PC-3 (cell line): ENCODE data around the gene MROH8. TPM values are rescaled to one million over a fixed set of nuclear protein-coding genes. Genes with fewer than 3 reads are reported as not detected.

ENCODE experiments used
- ATAC-seq: fragments of 200-7000 bp; cut with Tn5 transposase; 2 replicates; pipeline ENCODE4 v1.9.1; 2020; ENCODE audit warnings: mild to moderate bottlenecking, moderate library complexity
- BruUV-seq: library from RNA; stranded (reverse); fragments of 400-500 nt; replicated peaks from 2 replicates; lab custom pipeline; 2021; lab: Mats Ljungman, UMichigan
- CTCF ChIA-PET: fragments of 300-600 bp; sonication (Branson Sonifier 250); formaldehyde crosslinking; loops from one replicate; lab custom pipeline; 2022; ENCODE audit warnings: antibody characterized with exemption; lab: Charles Lee
- POLR2A ChIA-PET: fragments of 300-600 bp; sonication (Branson Sonifier 250); formaldehyde crosslinking; loops from one replicate; lab custom pipeline; 2022; ENCODE audit warnings: antibody characterized with exemption; ENCODE audit not compliant: unreplicated experiment; lab: Charles Lee
- DNase-seq: peaks from one replicate; pipeline ENCODE4 v3.0.0-alpha.2; 2015
- H2AFZ ChIP-seq: fragments of 300-600 bp; sonication (generic); 2 replicates; pipeline ENCODE4 v1.6.0; 2016; ENCODE audit warnings: antibody characterized with exemption, low read length
- H3F3A ChIP-seq: fragments of 300-600 bp; sonication (generic); one replicate; pipeline ENCODE4 v1.6.0; 2017; ENCODE audit warnings: antibody characterized with exemption, low read length, control low read depth, mild to moderate bottlenecking; ENCODE audit not compliant: unreplicated experiment
- H3K27ac ChIP-seq: fragments of 300-600 bp; sonication (generic); 2 replicates; pipeline ENCODE4 v1.5.1; 2016; ENCODE audit warnings: mild to moderate bottlenecking, low read length
- H3K27me3 ChIP-seq: fragments of 300-600 bp; sonication (generic); 2 replicates; pipeline ENCODE4 v1.6.1; 2016; ENCODE audit warnings: low read length, mixed read lengths
- H3K36me3 ChIP-seq: fragments of 300-600 bp; sonication (generic); 2 replicates; pipeline ENCODE4 v1.6.1; 2016; ENCODE audit warnings: low read depth, mixed run types, low read length, mixed read lengths
- H3K4me1 ChIP-seq: fragments of 300-600 bp; sonication (generic); 2 replicates; pipeline ENCODE4 v1.5.1; 2016; ENCODE audit warnings: low read length; ENCODE audit not compliant: insufficient read depth
- H3K4me2 ChIP-seq: fragments of 300-600 bp; sonication (generic); 2 replicates; pipeline ENCODE4 v1.6.0; 2016; ENCODE audit warnings: low read length
- H3K4me3 ChIP-seq: fragments of 300-600 bp; sonication (generic); 2 replicates; pipeline ENCODE4 v1.5.1; 2016; ENCODE audit warnings: mild to moderate bottlenecking, low read length, mixed read lengths
- H3K79me2 ChIP-seq: fragments of 300-600 bp; sonication (generic); 2 replicates; pipeline ENCODE4 v1.6.1; 2017; ENCODE audit warnings: low read length, mixed read lengths
- H3K9ac ChIP-seq: fragments of 300-600 bp; sonication (generic); 2 replicates; pipeline ENCODE4 v1.6.0; 2016; ENCODE audit warnings: mild to moderate bottlenecking, low read length
- H3K9me2 ChIP-seq: fragments of 300-600 bp; sonication (generic); replicated peaks from 2 replicates; pipeline ENCODE4 v1.6.1; 2016; ENCODE audit warnings: mixed run types, low read length, mixed read lengths
- H3K9me3 ChIP-seq: fragments of 300-600 bp; sonication (generic); 2 replicates; pipeline ENCODE4 v1.6.1; 2016; ENCODE audit warnings: low read length, mixed read lengths
- H4K20me1 ChIP-seq: fragments of 300-600 bp; sonication (generic); 2 replicates; pipeline ENCODE4 v1.6.1; 2016; ENCODE audit warnings: low read length, mixed read lengths
- CTCF ChIP-seq: fragments of 300-600 bp; sonication (generic); conservative IDR thresholded peaks from 2 replicates; pipeline ENCODE4 v1.5.1; 2017; ENCODE audit warnings: antibody characterized with exemption, low read depth, mild to moderate bottlenecking, low read length
- EZH2 ChIP-seq: fragments of 300-600 bp; sonication (generic); IDR thresholded peaks from one replicate; pipeline ENCODE4 v1.6.1; 2017; ENCODE audit warnings: antibody characterized with exemption, mild to moderate bottlenecking, low read length; ENCODE audit not compliant: unreplicated experiment
- EZH2phosphoT487 ChIP-seq: fragments of 300-600 bp; sonication (generic); IDR thresholded peaks from 2 replicates; pipeline ENCODE4 v1.6.1; 2018; ENCODE audit warnings: mild to moderate bottlenecking, antibody characterized with exemption, low read length, borderline replicate concordance
- intact Hi-C: fragments of 100-400 bp; cut with micrococcal nuclease; formaldehyde crosslinking; loops from 2 replicates; pipeline ENCODE4 v1.9.0; 2023
- total RNA-seq: library from RNA; depleted of rRNA; stranded (reverse); fragments of >200 nt; gene quantifications from 2 replicates; pipeline ENCODE4 v1.2.3, GENCODE V29; 2014

Gene MROH8
- total RNA-seq, 1 experiment from 2014 or later: 0.98 TPM

DNA sequence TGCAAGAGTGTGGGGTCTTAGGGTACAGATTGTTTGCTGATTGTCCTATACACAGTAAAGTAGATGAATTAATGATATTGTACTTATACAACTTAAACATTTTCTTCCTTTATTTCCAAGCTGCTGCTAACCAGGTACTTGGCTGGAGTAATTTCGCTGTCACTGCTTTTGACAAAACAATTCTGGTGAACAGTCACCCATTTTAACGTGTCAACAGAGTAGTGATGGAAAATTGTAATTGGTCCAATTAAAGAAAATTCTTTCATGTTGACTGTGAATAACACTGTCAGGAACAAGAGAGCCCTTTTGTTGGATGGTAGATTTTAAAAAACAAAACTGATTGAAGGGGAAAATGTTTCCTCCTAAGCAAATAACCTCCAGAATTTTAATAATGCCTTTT, 26.4 kb upstream of the MROH8 start:
- peaks cover 9% of the 10 kb centered on the region for H3F3A ChIP-seq
- TF ChIP-seq EZH2: no peak
- no peak for TF ChIP-seq CTCF
- TF ChIP-seq EZH2phosphoT487: no peak
- H3K36me3 ChIP-seq: peaks cover 72% of the 10 kb centered on the region
- H3K4me1 ChIP-seq: peaks cover 13% of the 10 kb centered on the region
- H3K4me3 ChIP-seq: no peak overlapping the region
- H3K4me2 ChIP-seq: no peak overlapping the region
- no peaks in the 10 kb centered on the region for H3K9me2 ChIP-seq
- POLR2A ChIA-PET: no interaction called here
- H3K9ac ChIP-seq: no peak overlapping the region
- H2AFZ ChIP-seq: no peak overlapping the region
- CTCF ChIA-PET: no interaction called here
- DNase-seq (no peak), ATAC-seq (no peak)
- H3K79me2 ChIP-seq: peaks cover 14% of the 10 kb centered on the region; the same call in 1 of the 2 replicates
- intact Hi-C loops: no loop called here
- H4K20me1 ChIP-seq: peaks cover 12% of the 10 kb centered on the region; the same call in 1 of the 2 replicates
- BruUV-seq: no TSS peak
- H3K27me3 ChIP-seq: no peaks in the 10 kb centered on the region
- H3K9me3 ChIP-seq: no peaks in the 10 kb centered on the region
- H3K27ac ChIP-seq: no peak overlapping the region

DNA sequence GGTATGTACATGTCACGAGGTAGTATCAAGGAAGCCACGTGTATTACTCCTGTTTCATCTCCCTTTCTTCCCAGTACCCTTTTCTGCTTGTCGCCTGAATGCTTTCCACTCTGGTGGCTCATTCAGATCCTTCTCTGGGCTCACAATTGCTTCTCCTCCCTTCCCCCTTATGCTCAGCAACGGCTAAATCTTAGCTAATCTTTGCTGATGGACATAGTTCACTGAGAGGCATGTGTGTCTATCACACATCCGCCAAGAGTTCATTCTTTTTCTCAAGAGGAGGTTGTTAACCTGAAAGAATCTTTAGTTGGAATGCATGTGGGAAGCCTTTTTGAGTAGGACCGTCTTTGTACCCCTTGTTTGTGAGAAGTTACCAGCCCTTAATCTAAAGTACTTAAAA, 25.8 kb upstream of the MROH8 start:
- no peak overlapping the region for H3K27ac ChIP-seq
- DNase-seq: no peak
- H3F3A ChIP-seq: peaks cover 9% of the 10 kb centered on the region
- intact Hi-C loops: no loop called here
- H3K4me1 ChIP-seq: peaks cover 16% of the 10 kb centered on the region
- no peak overlapping the region for H3K9ac ChIP-seq
- no peak for TF ChIP-seq EZH2
- no peak for TF ChIP-seq EZH2phosphoT487
- TF ChIP-seq CTCF: no peak
- no TSS peak for BruUV-seq
- H4K20me1 ChIP-seq: peaks cover 12% of the 10 kb centered on the region; the same call in 1 of the 2 replicates
- ATAC-seq: no peak
- no peaks in the 10 kb centered on the region for H3K27me3 ChIP-seq
- ChIA-PET CTCF (interaction anchor here (0.5 kb wide), 1 partner anchor 26 kb away, joined by 5 read pairs; no protein-coding TSS in a partner anchor), POLR2A (no interaction called here)
- H3K9me2 ChIP-seq: no peaks in the 10 kb centered on the region
- peaks cover 19% of the 10 kb centered on the region; the same call in 1 of the 2 replicates for H3K79me2 ChIP-seq
- H2AFZ ChIP-seq: no peak overlapping the region
- H3K9me3 ChIP-seq: no peaks in the 10 kb centered on the region
- H3K36me3 ChIP-seq: peaks cover 79% of the 10 kb centered on the region
- no peak overlapping the region for H3K4me2 ChIP-seq
- H3K4me3 ChIP-seq: no peak overlapping the region

GRCh38 chr20:37204056-37204455, 24.7 kb upstream of the MROH8 start:
- Histone ChIP-seq H3K27ac (no peak overlapping the region), H3K4me3 (no peak overlapping the region), H3K4me2 (no peak overlapping the region), H4K20me1 (peaks cover 12% of the 10 kb centered on the region; the same call in 1 of the 2 replicates), H3K4me1 (peaks cover 16% of the 10 kb centered on the region), H3K9me3 (no peaks in the 10 kb centered on the region), H3K79me2 (peaks cover 24% of the 10 kb centered on the region; the same call in 1 of the 2 replicates), H3F3A (peaks cover 9% of the 10 kb centered on the region), H3K9me2 (no peaks in the 10 kb centered on the region), H3K9ac (no peak overlapping the region), H3K27me3 (no peaks in the 10 kb centered on the region), H3K36me3 (peaks cover 82% of the 10 kb centered on the region), H2AFZ (no peak overlapping the region)
- ATAC-seq (no peak), DNase-seq (no peak)
- intact Hi-C loops: no loop called here
- TF ChIP-seq CTCF (no peak), EZH2phosphoT487 (no peak), EZH2 (no peak)
- POLR2A ChIA-PET: no interaction called here
- no TSS peak for BruUV-seq
- CTCF ChIA-PET: no interaction called here
